GM19397 (cell line): ENCODE measurements around the gene OXCT1.
"Not testable (repeated sequence)": the region's sequence is repeated elsewhere in the genome, so short reads cannot be mapped to it uniquely, and the experiment has no call there.

Source experiments
- ATAC-seq: cut with Tn5 transposase; IDR thresholded peaks from one replicate; pipeline ENCODE4 v1.9.1; 2021; ENCODE audit warnings: mild to moderate bottlenecking, moderate library complexity; ENCODE audit not compliant: unreplicated experiment

The OXCT1 gene

DNA sequence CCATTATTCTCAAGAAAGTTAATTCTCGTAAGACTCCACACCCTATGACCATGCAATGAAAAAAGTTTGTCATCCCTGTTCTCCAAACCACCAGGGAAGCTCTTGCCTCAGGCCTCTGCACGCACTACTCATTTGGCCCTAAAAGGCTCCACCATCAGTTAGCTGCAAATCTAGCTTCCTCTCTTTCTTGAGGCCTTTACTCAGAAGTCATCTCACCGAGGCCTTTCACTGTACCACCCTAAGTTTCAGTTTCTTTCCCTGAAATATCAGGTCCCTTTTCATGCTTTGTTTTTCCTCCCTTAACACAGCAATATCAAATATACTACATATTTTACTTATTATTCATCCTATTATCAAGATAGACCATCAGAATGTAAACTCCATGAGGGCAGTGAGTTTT is 39.1 kb downstream of the OXCT1 start:
- ATAC-seq, result no peak

DNA sequence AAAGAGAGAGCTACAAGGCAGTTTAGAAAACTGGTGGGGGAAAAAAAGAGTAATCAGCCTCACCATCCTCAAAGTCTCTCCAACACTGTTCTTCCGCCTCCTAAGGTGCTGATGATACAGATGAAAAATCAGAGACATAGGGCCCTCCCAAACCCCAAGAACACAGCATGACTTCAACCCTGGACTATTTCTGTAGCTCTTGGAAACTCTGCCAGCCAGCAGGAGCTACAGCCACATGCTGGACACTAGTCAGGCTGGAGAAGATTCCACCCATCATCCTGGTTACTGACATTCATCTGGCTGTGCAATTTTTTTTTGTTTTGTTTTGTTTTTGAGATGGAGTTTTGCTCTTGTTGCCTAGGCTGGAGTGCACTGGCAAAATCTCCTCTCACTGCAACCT is 42.4 kb downstream of the OXCT1 start:
- no peak for ATAC-seq

DNA sequence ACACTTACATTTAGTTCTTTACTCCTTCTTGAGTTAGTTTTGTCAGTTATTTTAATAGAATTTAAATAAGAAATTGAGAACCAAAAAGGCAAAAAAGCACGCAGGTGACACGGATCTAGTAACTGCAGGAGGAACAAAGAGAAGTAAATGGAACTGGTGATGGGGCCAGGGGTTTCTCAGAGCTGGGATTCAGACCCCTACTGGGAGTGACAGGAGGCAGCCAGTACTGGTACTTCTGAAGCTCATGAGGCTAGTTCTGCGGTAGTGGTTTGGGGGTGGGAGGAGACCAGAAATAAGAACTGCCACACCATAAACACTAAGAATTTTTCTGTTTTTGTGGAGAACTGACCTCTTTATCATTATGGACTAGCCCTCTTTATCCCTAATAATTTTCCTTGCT is 48.2 kb downstream of the OXCT1 start:
- ATAC-seq, result no peak

DNA sequence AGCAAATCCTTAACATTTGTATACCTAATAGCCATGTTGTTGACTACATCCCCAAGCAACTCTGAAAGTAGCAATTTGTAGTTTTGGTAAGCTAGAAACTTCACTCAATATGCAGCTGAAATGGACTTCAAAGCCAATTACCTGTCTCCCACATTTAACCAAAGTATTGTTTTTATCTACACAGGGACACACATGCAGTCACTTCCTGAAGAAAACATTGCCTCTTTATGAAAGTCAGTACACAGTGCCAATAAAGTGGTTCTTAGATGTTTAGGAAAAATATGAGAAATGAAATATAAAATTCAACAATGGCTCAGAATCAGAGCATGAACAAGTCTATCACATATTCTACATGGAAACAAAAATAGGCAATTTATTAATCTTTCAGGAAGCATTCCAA is 49.2 kb downstream of the OXCT1 start:
- no peak for ATAC-seq

DNA sequence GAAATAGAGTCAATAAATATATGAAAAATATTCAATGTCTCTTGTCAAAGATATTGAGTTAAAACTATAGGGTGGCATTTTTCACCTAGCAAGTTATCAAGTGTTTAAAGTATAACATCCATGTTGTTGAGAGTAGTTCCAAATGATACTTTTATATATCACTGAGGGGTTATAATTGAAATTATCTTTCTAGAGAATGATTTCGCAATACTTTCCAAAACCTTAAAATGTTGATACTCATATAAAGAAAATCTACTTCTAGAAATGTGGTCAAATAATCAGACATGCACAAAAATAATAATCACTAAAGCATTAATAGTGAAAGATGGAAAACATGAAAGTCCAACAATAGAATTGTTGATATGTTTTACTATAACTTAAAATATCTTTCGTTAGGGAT is 50.1 kb downstream of the OXCT1 start:
- no peak for ATAC-seq

DNA sequence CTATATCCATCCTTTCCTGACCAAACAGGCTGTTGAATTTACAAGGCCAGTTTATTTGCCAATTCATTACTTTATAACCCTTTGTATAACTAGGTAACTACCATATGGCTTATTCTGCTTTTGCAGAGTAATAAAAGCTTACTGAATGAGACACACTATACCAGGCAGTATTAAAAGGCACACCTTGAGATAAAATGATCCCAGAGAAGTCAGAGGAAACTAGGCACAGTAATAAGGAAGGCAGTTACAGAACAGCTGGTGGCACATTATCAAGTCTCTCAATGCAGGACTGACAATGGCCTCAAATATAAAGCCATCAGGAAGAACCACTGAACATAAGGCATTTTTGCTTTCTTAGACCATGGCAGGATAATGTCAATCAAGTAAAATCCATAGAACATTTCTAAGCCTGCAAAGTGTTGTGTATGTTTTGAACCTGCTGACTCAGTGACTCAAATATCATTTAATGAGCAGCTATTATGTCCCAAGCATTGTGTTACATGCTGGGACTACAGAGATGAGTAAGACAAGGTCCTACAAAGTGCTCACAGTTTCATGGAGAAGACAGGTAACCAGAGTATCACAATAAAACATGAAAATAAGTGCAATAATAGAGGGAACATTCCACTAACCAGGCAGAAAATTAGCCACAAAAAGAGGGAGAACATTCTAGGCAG is 52.5 kb downstream of the OXCT1 start:
- no peak for ATAC-seq

DNA sequence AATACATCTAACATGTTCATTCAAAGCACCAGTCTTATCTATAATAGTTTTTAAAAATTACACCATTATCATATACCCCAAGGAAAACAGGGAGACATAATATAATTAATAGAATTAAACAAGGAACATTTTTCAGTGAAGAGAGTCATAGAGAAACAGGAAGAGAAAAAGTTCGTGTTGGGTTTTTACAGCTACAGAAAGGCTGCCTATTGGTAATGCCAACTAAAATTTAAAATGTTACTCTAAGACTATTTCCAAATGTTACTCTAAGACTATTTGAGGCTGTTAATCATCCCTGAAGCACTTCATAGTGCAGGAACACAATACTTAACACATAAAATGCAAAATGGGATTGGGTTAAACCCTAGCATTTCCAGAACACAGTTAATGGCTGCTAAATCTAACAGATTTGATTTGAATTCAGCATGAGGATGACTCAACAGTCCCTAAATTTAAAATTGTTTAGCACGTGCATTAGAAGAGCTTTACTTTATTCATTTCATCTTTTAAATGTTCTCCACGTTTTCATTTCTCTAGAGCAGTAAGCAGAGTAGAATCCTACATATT is 54.5 kb downstream of the OXCT1 start:
- no peak for ATAC-seq

DNA sequence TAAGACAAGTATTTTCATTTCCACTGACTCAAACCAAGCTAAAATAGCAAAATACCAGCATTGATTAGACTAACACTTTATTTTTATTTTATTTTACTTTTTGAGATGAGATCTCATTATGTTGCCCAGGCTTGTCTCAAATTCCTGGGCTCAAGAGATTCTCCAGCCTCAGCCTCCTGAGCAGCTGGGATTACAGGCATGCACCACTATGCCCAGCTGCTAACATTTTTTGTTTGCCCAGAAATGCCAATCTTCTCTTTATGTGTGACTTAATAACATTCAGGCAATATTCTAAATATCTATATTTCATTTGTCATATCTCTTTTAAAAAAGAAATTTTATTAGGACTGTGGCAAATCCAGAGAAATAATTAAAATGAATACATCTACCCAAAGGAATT is 55.0 kb downstream of the OXCT1 start:
- no peak for ATAC-seq

DNA sequence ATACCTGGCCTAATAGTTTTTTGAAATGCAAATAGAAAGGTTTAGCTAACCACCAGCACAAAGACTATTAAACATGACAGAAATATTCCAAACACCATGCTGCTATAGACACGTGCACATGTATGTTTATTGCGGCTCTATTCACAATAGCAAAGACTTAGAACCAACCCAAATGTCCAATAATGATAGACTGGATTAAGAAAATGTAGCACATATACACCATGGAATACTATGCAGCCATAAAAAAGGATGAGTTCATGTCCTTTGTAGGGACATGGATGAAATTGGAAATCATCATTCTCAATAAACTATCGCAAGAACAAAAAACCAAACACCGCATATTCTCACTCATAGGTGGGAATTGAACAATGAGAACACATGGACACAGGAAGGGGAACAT is 55.9 kb downstream of the OXCT1 start:
- not testable (repeated sequence) for ATAC-seq

DNA sequence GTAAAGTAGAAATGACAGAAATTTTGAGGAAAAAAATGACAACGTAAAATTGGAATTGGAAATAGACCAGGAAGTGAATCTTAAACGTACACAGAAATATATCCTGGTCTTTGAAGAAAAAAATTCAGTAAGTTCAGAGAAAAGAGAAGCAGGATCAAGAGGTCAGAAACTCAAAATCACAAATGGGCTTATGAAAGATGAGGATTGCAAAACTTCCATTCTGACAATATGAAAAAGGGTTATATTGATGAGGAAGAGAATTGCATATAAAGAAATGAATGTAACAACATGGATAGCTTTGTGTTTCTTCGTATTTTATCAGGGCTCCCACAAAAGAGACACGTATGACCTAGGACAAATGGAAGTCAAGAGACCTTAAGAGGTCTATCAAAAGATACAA is 58.1 kb downstream of the OXCT1 start:
- no peak for ATAC-seq

DNA sequence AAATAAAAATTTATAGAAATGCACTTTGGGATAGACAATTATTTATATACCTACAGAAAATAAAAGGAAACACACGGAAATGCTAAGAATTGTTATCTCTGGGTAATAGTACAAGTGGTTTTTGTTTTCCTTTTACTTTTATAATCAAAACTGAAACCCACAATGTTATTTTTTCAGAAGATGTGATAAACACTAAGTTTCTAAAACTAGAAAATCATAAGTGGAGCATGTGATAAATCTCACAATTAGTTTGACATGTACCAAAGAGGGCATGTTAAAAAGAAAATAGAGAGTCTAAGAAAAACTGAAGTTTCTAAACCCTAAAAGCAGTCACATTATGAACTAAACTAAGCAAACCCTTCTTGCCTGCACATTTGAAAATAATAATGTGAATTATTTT is 61.1 kb downstream of the OXCT1 start:
- ATAC-seq, result no peak

DNA sequence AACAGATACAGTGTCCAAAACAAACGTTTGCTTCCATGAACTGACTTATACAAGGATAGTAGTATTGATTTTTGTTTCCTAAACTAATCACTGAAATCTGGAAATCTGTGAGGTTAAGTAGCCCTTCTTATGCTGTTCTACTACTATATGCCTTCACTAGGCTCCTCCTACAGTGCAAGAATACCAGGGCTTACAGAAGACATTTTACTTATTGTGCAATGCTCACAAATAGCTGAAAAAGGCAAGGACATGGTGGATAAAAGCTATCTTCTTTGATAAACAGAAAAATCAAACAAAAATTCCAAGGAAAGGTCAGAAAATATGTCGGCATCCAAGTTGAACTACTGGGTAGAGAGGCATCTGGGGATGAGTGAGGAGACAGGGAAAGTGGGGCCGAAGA is 61.9 kb downstream of the OXCT1 start:
- ATAC-seq, result no peak

DNA sequence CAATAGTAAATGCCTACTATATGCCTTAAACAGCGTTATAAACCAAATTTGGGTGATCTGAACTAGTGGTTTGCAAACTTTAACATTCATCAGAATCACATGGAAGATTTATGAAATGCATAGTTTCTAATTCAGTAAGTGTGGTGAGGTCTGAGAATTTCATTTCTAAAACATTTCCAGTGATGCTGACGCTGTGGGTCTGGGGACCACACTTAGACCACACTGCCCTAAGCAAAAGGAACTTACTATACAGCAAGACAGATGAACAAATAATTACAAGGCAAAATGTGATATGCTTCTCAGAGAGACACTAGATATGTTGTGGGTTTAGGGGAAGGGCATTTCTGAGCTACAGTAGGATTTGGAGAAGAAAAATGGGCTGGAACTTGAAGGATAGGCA is 72.6 kb downstream of the OXCT1 start:
- ATAC-seq, result no peak

DNA sequence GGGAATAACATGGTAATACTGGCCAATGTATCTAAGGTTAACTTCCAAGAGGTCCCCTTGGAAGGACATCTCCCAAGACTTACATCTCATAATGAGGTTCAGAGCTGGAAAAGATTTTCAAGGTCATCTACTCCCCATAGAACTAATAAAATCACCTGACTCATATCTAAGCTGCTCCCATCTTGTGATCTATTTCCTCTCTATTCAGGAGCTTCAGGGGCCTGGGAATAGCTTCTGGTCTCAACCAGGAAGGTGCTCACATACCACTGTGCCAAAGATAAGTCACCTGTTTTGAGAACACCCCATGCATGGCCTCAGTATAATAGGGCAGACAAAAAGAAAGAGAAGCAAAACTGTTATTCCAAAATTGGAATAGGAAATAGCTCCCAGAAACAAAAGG is 74.2 kb downstream of the OXCT1 start:
- no peak for ATAC-seq

DNA sequence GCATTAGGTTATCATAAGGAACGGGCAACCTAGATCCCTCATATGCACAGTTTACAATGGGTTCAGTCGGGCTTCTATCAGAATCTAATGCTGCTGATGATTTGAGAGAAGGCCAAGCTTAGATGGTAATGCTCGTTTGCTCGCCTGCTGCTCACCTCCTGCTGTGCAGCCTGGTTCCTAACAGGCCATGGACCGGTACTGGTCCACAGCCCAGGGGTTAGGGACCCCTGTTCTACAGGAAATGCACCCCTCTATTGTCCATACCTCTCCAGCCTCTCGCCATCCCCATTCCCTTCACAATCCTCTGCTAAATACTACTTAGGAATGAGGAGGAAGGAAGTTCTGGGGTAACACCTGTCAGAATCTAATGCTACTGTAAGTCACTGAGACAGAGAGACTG is 75.1 kb downstream of the OXCT1 start:
- no peak for ATAC-seq

DNA sequence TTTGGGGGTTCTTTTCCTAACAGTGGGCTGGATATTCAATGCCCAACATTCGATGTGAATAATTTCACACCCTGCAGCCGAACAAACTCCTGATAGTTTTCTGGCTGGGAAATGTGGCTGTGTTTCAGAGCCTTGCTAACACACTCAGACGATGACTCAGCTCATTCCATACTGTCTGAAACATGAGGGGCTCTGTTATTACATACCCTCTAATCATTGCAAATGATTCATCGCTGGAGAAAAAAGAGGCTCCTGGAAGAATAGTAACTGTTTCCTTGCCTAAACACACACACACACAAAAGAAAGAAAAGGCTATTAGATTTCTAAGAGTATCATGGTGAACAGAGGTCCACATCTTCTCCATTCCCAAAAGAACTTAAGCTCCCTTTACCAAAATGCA is 75.8 kb downstream of the OXCT1 start:
- no peak for ATAC-seq

DNA sequence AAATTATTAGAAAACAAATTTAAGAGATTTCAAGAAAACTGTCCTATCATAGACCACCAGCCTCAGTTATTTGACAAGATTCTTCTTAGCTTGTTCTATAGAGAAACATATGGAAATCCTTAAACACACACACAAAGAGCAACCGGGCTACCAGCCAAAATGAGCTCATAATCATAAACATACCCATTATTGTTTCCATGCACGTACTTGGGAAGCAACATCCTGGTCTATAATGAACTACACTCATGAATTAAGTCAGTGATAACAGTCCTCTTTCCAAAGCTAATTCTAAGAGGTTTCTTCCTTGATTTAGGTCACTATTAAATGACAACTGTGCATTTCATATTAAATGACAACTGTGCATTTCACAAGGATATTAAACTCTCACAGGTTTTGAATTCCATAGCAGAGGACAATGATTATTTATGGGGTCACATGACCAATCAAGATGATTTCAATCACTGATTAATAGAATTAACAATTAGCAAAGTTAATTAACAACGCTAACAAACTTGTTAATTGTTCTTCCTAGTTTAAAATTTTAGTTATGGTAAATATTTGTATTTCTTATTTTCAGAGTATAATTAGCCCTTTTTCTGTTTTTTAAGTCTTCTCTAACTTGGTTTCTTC is 77.0 kb downstream of the OXCT1 start:
- no peak for ATAC-seq

DNA sequence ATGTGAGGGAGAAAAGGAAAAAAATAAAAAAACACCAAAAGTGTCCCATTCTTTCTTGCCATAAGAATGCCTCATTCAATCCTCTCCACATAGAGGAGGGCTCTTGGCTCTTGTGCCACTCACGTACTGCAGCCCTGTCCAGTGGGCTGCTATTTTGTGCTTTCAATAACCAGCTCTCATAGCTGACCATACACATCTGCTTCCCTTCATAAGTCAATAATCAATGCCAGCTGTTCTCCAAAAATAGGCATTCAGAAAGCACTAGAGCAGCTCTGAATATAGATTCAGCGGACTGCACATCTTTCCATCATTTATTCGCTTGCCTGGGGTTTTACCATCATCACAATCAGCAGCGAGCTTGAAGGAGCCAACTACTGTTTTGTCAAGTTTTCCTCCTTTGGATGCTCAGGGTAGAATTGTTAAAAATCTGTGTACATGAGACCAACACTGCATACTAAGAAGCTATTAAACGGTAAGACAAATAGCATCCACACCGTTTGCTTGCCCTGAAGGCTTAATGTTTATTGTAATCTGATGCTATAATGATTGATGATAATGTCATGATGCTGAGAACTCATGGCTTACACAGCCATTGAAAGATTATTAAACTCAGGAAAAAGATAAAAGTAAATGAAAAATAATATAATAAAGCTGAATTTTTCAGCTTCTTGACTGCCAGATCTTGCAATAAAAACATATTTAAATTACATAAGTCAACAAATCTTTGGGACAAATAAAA is 80.0 kb downstream of the OXCT1 start:
- ATAC-seq, result no peak

DNA sequence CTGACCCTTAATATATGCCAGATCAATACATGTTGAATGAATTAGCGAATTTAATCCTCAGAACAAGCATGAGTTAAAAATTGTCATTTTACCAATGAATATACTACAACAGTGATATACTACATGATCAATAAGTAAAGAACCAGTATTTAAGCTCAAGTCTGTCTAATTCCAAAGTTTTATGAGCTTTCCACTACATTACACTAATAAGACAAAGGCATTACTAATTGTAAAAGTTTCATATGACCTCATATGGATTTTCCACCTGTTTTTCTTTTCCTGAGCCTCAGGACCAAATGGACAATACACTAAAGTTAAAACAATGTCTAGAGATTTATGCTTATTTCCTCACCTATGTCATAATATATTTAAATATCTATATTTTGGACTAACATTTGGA is 80.8 kb downstream of the OXCT1 start:
- ATAC-seq, result no peak

DNA sequence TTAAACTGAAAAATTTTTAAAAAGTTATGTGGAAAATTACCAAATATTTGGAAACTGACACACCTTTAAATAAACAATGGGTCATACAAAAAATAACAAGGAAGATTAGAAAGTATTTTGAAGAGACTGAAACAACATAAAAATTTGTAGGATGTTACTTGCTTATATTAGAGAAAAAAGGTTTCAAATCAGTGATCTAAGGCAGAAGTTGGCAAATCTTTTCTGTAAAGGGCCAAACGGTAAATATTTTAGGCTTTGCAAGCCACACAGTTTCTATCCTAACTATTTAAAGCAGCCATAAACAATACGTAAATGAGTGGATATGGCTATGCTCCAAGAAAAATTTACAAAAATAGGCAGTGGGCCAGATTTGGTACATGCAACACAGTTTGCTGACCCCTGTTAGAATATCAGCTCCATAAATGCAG is 81.3 kb downstream of the OXCT1 start:
- ATAC-seq, result no peak

DNA sequence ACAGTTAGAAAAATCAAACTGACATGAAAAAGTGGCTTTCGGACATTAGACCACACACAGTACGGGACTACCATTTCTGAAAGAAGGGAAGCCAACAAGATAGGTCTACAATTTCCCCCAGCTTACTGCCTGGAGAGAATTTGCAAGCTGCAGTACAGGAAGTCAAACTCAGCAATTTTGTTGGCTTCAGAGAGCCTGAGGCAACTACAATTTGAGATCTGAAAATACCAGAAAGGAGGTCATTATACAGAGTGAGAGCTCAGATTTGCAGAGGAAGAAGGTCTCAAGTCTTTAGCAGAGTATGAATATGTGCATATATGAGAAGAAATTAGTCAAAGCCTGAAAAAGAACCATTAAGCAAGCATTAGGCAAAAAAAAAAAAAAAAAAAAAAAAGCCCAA is 83.0 kb downstream of the OXCT1 start:
- ATAC-seq, result no peak

DNA sequence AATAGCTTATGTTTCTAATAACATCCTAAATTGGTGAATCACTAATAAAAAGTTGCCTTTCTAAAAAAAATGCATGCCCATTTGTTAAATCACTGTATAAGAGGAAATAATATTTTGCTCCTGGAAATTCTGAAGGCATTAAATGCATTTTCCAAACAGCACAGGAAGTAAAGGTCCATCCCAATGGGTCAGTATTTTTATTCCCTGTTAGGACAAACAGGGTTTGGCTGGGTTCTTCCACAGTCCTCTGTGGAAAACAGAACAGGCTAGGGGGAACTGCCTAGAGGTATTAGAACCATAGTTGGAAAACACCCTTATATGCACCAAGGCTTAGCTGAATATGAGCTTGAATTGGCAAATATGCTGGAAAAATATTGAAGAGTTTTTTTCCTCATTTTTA is 85.2 kb downstream of the OXCT1 start:
- ATAC-seq, result no peak
